Omental fat pad (tissue), 4 donors: ENCODE measurements around the gene HCN4. TPM values are rescaled to one million over a fixed set of nuclear protein-coding genes. Genes with fewer than 3 reads are reported as not detected.

Experiments used
- ATAC-seq: fragments of 150-250 bp; one replicate; pipeline ENCODE4 v1.9.1; 2016; ENCODE audit warnings: mild to moderate bottlenecking, moderate library complexity; ENCODE audit not compliant: low FRiP score
- DNase-seq: peaks from one replicate; pipeline ENCODE4 v3.0.0-alpha.2; 2019; ENCODE audit warnings: low spot score
- CTCF ChIP-seq, 3 donors: fragments of 450-650 bp; IDR thresholded peaks; one replicate each; pipeline ENCODE4 v1.5.1; 2016 to 2017; ENCODE audit warnings: antibody characterized with exemption in 3 of 3, mild to moderate bottlenecking in 3 of 3, moderate library complexity in 2 of 3
- total RNA-seq, 4 donors: library from RNA; depleted of rRNA; stranded (reverse); fragments of >200 nt; gene quantifications; one replicate each; pipeline ENCODE4 v1.1.0, GENCODE V29; 2016

HCN4 gene
- total RNA-seq, 4 donors from 2014 or later: not detected

GRCh38 chr15:73349191-73349590 is 19.6 kb downstream of the HCN4 start:
- DNase-seq (no peak), ATAC-seq (no peak)
- TF ChIP-seq CTCF (IDR thresholded peaks at IDR 0.05): no peak

GRCh38 chr15:73346735-73347312 is 21.9 kb downstream of the HCN4 start:
- TF ChIP-seq CTCF (IDR thresholded peaks at IDR 0.05): no peak
- peak; percentile 30 for DNase-seq
- ATAC-seq: no peak

GRCh38 chr15:73345658-73346057 is 23.1 kb downstream of the HCN4 start:
- no peak for TF ChIP-seq CTCF (IDR thresholded peaks at IDR 0.05)
- DNase-seq: no peak
- ATAC-seq: no peak

- TF ChIP-seq CTCF (IDR thresholded peaks at IDR 0.05): no peak
- ATAC-seq: no peak
- no peak for DNase-seq
Observed at GRCh38 chr15:73344056-73344455, 24.7 kb downstream of the HCN4 start.

GRCh38 chr15:73341886-73342600 is 26.7 kb downstream of the HCN4 start:
- no peak for TF ChIP-seq CTCF (IDR thresholded peaks at IDR 0.05)
- DNase-seq: no peak

GRCh38 chr15:73340502-73341192 is 28.1 kb downstream of the HCN4 start:
- DNase-seq (no peak), ATAC-seq (no peak)
- TF ChIP-seq CTCF (IDR thresholded peaks at IDR 0.05): no peak

More at GRCh38 chr15:73341886-73342600, 26.7 kb downstream of the HCN4 start:
- ATAC-seq: no peak
